ENCODE measurements around the gene SLCO4C1. TPM values are rescaled to one million over a fixed set of nuclear protein-coding genes. Genes with fewer than 3 reads are reported as not detected.

The SLCO4C1 gene
- total RNA-seq, 1 experiment from 2014 or later = not detected

DNA sequence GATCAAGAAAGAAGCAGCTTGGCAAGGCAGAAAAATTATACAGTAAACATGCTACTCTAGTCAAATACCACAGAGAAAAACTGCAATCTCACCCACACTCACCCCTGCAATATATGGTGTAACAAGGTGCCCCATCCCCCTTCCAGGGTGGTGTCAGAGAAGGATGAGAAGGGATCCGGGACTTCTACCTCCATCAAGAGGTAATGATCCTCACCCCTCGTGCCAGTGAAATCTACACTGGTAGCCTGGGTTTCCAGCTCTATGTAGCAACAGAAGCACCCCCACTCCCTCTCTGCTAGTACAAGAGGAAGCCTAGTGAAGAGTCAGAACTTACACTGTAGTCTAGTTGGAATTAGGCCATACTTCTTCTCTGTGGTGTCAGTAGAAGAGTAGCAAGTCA, 18.9 kb downstream of the SLCO4C1 start:
- DNase-seq (ENCODE audit: low spot score) = no peak

GRCh38 chr5:102271759-102272158, 24.3 kb downstream of the SLCO4C1 start:
- no peak for DNase-seq (ENCODE audit: low spot score)

DNA sequence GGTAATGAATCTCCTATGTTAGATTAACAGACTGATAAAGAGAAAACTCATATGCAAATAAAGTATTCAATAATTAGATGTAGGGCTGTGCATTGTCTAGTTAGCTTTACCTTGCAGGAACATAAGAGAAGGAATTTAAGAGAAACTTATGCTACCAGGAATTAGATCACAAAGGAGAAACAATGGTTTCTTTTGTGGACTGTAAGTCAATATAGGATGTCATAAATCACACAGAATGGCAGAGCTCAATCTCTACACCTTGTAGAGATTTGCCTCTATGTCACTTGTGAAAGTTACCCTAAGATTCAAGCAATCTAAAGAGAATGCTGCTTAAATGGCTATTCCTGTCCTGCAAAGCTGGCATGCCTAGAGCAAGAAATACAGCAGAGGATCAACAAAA, 26.0 kb downstream of the SLCO4C1 start:
- DNase-seq (ENCODE audit: low spot score) = no peak

- no peak for DNase-seq (ENCODE audit: low spot score)
Observed at GRCh38 chr5:102262688-102263087, 33.4 kb downstream of the SLCO4C1 start.

DNA sequence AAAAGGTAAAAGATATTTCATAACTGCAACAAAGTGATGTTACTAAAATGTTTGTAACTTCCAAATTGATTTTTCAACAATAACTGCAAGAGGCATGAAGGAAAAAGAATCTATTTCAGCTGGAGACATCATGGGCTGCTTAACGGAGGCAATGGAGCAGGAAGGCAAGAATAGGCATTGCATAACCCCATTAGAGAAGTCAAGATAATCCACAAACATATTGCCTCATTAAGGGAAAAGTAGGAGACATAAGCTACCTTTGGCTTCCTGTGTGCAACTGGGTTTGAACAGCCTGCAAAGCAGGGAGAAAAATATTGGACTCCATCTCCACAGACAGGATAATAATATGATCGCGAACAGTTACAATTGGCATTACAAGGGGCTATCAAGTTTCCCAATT, 46.7 kb downstream of the SLCO4C1 start:
- DNase-seq (ENCODE audit: low spot score) = no peak

DNA sequence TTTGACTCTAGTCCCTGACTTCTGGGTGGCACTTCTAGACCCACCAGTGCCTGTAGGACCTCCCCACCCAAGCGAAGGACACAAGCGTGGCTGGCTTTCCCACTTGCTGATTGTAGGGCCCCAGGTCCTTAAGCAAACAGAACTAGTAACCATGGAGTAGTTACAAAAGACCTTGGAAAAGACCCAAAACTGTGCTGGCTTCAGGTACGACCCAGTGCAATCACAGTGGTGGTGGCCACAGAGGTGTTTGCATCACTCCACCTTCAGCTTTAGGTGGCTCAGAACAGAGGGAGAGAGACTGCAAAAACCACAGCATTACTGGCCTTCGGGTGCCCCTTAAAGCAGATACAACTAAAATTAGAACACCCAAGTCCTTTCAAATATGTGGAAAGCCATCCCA, 52.9 kb downstream of the SLCO4C1 start:
- no peak for DNase-seq (ENCODE audit: low spot score)

DNA sequence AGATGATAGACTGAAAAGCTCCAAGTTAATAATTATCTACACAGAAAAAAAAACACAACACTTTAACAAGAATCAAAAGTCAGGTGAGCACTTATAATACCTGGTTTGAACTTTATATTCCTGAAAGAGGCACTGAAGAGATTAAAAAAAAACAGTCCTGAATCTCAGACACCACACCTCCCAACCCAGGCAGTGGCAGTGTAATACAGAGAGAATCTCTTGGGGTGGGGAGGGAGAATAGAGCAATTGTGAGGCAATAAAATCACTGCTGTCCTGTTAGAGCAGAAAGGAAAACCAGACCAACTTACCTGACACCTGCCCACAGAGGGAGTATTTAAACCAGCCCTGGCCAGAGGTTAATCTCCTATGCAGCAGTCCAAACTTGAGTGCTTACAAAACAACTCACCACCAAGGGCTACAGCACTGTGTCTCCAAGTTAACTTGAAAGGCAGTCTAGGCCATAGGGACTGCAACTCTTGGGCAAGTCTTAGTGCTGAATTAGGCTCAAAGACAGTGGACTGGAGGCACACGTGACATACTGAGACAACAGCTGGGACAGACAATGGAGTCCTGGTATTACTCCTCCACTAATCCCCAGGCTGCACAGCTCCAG, 54.2 kb downstream of the SLCO4C1 start:
- DNase-seq (ENCODE audit: low spot score) = peak; percentile 6

DNA sequence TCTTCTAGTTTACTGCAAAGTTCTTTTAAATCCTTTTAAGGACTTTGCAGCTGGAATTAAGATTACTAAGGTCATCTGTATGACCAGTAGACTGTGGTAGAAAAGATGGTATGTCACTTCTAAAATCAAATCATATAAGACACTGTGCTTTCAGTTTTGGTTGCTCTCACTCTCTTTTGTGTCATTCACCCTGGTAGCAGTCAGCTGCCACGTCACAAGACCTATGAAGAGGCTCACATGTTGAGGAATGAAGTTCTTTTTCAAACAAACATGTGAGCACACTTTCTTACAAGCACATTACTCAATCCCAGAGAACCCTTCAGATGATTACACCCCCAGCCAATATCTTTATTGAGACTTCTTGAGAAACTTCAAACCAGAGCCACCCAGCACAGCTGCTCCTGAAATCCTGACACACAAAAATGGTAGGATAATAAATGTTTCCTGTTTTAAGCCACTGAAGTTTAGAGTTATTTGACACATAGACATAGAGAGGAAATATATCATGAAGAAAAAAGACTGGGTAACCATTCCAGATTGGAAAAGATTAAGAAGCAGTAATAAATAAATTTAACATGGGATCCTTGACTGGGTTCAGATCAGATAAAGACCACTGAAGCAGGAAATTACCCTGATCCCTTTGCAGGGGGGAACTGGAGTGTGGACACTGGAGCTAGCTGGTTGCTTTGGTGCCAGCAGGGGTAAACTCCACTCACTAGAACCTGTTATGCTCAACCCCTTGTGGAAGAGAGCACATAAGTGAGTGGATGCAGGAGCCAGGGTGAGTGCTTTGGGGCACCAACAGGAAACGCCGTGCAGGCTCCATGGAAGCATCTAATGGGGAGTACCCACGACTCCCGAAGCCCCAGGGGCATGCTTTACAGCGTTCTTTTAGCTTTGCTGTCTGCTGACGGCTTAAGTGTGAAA, 64.1 kb downstream of the SLCO4C1 start:
- no peak for DNase-seq (ENCODE audit: low spot score)

- peak; percentile 10 for DNase-seq (ENCODE audit: low spot score)
Observed at GRCh38 chr5:102229685-102230084, 66.4 kb downstream of the SLCO4C1 start.

DNA sequence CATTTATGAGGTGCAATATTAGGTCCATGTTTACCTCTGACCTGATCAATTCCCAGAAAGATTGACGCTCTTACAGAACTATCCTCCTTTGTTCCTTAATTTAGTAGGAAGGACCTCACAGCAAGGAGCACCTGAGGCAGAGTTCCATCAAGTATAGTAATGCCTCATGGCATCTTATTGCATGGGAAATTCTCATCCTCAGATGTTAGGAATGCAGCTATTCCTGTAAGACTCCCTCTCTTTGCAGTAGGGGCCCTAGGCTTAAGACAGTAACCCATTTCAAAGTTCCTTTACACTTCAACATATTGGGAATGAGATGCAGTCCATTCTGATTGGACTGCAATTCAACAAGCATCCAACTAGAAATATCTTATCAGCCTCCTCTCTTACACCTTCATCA, 69.8 kb downstream of the SLCO4C1 start:
- DNase-seq (ENCODE audit: low spot score) = no peak

GRCh38 chr5:102223542-102224477, 72.3 kb downstream of the SLCO4C1 start:
- peak; percentile 79 for DNase-seq (ENCODE audit: low spot score)

DNA sequence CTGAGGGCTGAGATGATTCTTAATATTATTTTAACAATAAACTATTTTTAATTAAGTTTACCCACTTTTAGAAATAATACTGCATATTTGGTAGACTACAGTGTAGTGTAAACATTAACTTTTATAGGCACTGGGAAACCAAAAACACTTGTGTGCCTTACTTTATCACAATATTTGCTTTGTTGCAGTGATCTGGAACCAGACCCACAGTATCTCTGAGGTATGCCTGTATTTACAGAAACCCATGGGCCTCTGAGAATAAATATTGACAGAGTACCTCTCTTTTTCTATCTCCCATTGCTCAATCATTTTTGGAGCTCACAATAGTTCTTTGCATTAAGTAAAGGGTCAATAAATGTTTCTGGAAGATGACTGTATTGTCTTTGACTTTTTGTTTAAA, 73.3 kb downstream of the SLCO4C1 start:
- peak; percentile 22 for DNase-seq (ENCODE audit: low spot score)

- no peak for DNase-seq (ENCODE audit: low spot score)
Observed at GRCh38 chr5:102221949-102222348, 74.1 kb downstream of the SLCO4C1 start.

DNA sequence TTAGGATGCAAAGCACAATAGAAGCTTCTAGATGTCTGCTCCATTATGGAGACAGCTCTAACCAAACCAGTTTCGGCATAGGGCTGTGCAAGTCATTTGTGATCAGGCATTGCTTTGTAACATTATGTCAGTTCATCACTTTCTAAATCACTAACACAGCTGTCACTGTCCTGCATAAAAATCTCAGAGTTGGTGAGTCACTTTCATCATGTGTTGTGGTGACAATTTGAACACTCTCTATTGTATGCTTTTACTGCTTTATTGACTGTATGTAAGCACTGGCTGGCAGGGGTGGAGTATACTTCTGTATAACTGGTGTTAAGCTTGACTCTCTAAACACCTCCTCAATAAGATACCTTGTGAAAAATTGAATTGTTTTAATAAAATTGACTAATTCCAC, 77.9 kb downstream of the SLCO4C1 start:
- DNase-seq (ENCODE audit: low spot score) = no peak

- DNase-seq (ENCODE audit: low spot score) = peak; percentile 22
Observed at GRCh38 chr5:102216678-102217077, 79.4 kb downstream of the SLCO4C1 start.

- DNase-seq (ENCODE audit: low spot score) = no peak
Observed at GRCh38 chr5:102211165-102211564, 84.9 kb downstream of the SLCO4C1 start.

DNA sequence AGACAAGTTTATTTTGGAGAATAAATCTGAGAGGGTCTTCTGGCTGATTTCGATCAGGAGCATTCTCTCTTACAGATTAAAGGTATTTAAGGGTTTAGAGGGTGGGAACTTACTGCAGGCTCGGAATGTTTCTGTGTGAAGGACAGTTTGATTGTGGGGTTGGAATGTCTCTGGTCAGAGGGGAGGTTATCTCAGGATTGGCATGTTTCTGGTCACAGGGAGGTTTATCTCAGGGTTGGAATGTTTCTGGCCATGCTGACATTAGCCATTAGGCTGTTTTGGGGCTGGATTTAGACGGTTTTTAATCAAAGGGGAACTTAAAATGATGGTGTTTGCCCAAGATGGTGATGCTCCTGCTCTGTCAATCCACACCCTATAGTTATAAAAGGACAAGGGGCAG, 95.2 kb downstream of the SLCO4C1 start:
- DNase-seq (ENCODE audit: low spot score) = no peak

GRCh38 chr5:102196481-102196880, 99.6 kb downstream of the SLCO4C1 start:
- no peak for DNase-seq (ENCODE audit: low spot score)
